A172 (cell line): ENCODE measurements around the gene ADCY2. TPM values are rescaled to one million over a fixed set of nuclear protein-coding genes. Genes with fewer than 3 reads are reported as not detected.
A peak's percentile ranks its signal among the peaks of the same experiment; 100 is the strongest.

ENCODE experiments used
- DNase-seq: peaks from one replicate; pipeline ENCODE4 v3.0.0-alpha.2; 2015; ENCODE audit warnings: low spot score
- total RNA-seq: library from RNA; depleted of rRNA; stranded (reverse); fragments of >200 nt; shearing (Covaris generic); gene quantifications from 2 replicates; pipeline ENCODE4 v1.2.3, GENCODE V29; 2014

ADCY2 gene
- total RNA-seq, 1 experiment from 2014 or later: 0.10 TPM

DNA sequence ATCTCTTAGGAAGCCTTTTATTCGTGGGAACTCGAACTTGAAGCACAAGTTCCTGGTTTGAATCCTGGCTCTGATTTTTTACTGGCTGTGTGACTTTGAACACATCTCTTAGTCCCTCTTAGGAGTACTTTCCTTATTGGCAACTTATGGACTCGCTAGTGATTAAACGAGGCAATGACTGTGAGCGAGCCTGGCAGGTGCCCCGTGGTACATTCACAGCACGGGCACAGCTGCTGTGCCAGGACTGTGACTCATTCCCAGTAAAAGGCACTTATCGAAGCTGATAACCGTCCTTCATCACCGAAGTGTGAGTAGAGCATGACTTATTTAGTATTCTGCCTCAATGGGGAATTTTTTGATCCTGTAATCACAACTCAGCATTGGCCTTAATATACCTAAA is 432.3 kb downstream of the ADCY2 start:
- DNase-seq: peak; percentile 12

DNA sequence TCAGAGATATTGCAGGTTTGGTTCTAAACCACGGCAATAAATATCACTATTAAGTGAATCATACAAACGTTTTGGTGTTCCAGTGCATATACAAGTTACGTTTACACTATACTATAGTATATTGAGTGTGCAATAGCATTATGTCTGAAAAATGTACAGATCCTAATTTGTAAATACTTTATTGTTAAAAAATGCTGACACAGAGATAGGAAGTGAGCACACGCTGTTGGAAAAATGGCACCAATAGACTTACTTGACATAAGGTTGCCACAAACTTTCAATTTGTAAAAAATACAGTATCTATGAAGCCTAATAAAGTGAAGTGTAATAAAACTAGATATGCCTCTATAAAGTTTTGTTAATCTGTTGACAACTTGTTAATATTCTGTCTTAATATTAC is 439.0 kb downstream of the ADCY2 start:
- DNase-seq: no peak

DNA sequence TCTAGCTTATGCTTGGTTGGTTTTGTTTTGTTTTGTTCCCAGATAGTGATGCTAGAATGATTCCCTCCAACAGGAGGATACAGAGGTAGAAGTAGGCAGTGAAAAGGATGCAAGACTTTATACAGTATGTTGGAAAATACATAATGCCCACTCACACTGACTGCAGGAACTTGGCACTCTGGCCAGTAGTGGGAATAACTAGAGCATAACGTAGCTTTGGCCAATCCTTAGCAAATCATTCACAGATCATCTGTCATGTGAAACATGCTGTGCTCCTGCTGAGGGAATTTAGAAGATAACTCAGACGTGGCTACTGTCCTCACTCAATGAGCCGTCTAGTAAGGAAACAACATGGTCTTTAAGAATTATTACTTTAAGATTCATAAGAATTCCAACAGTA is 441.5 kb downstream of the ADCY2 start:
- no peak for DNase-seq

DNA sequence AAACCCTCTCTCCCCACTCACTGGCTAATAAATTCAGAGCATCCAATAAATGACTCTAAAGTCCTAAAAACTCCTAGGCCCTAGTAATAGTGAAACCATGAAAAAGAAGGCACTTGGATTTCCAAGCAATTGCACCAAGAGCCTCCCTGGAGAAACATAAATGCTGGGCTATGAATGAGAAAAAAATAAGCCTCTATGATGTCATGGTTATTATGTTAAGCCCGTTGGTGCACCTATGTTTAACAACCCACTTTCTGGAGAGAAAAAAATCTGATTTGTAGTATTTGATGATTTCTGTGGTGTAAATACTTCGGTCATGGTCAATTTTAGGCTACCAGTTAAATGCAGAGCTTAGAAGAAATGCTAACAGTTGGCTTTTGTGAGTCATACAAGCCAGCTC is 446.6 kb downstream of the ADCY2 start:
- DNase-seq: no peak

DNA sequence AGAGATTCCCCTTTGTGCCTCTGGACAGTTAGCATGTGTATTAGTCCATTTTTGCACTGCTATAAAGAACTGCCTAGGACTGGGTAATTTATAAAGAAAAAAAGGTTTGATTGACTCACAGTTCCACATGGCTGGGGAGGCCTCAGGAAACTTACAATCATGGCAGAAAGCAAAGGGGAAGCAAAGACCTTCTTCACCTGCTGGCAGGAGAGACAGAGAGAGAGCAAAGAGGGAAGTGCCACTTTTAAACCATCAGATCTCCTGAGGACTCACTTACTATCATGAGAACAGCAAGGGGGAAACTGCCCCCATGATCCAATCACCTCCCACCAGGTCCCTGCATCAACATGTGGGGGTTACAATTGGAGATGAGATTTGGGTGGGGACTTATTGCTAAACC is 449.0 kb downstream of the ADCY2 start:
- no peak for DNase-seq

DNA sequence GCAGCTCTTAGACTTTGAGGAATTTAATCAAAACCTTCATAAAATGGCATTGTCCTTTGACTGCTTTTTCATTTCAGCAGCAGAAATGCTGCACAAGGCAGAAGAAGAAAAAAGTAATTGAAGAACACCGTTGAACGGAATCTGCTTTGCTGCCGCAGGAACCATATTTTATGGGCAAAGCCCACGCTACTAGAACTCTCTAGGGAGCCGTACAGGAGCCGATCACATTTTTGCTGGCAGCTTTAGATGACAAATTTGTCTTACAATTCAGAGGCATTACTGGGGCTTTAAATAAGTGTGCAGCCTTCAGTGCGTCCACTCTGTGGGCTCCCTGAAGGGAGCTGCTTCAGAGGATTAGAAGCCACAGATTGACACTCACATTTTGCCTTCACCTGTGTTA is 449.6 kb downstream of the ADCY2 start:
- DNase-seq: no peak

DNA sequence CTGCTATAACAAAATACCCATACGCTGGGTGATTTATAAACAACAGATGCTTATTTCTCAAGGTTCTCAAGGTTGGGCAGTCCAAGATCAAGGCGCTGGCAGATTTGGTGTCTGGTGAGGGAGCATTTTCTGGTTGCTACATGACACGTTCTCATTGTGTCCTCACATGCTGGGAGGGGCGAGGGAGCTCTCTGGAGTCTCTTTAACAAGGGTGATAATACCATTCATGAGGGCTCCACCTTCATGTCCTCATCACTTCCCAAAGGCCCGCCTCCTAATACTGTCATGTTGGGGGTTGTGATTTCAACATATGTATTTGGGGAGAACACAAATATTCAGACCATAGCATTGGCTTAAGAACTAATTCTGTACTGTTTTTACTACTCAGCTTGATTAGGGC is 450.4 kb downstream of the ADCY2 start:
- DNase-seq: no peak

DNA sequence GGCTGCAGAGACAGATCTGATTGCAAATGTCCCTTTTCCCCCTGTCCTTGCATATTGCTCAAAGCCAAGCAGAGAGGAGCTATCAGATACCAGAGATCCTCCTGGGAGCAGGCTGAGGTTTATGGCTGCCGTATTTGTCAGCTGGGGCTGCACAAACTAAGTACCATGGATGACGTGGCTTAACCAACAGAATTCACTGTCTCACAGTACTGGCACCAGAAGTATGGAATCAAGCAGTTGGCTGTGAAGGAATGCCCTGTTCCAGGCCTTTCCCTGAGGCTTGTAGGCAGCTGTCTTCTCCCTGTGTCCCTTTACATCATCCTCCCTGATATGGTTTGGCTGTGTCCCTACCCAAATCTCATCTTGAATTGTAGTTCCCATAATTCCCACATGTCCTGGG is 452.4 kb downstream of the ADCY2 start:
- DNase-seq: no peak

DNA sequence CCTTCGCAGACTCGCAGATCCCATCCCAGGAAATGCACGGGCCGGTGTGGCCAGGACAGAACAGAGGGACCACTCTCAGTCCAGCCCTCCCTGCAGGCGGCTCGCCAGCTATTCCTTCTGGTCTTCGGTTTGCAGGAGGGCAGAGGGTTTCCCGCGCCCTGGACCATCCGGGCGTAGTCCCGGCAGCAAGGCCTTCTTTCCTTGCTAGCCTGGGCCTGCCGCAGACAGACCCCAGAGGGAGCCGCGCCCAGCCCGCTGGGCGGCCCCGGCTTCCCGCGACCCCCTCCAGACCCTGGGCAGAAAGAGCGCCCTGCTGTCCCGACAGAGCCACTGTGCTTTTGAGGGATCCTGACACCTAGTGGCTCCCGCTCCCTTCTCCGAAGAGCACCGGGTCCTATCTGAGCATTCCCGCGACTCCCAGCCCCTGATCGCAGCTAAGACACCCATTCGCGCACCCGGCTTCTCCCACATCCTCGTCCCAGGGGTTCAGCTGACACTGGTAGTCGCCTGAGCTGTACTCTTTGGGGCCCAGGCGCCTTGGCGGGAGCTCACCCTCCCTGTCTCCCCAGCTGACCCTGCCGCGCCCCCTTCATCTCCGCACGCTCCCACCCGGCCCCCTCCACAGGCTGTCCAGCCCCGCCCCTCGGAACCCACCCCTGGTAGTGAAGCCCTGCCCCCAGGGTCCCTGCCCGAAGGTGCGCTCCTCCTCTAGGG is 453.9 kb downstream of the ADCY2 start:
- DNase-seq: no peak

DNA sequence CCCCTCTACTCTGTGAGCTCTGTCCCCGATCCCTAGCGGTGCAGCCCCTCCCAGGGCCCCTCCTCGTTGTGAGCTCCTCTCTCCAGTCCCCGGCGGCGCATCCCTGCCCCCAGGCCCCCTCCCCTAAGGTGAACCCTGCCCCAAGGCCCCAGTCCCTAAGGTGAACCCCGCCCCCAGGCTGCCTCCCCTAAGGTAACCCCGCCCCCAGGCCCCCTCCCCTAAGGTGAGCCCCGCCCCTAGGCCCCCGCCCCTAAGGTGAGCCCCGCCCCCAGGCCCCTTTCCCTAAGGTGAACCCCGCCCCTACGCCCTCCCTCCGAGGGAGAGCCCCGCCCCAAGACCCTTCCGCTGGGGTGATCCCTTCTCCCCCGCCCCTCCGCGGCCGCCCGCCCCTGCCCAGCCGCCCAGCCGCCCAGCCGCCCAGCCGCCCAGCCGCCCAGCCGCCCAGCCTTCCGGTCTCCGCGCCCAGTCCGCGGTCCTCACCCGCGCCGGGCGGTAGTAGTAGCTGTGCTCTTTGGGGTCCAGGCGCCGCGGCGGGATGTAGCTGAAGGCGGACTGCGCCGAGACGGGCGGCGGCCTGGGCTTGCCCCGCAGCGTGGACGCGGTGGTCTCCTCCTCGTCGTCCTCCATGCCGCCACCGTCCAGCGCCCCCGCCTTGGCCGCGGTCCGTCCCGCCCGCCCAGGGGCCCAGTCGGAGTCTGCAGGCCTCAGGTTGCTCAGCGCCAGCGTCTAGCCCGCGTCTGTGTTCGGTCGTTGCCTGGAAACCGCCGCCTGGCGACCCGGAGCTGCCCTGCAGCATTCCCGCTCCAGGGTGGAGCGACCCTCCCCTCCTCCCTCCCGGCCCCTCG is 454.7 kb downstream of the ADCY2 start, which contains the start of gene CFAP90:
TSS of gene CFAP90 (minus strand) at position 739 of the 845 bp plus-strand sequence. CDS start at position 627, 112 bp downstream.
- DNase-seq: no peak

DNA sequence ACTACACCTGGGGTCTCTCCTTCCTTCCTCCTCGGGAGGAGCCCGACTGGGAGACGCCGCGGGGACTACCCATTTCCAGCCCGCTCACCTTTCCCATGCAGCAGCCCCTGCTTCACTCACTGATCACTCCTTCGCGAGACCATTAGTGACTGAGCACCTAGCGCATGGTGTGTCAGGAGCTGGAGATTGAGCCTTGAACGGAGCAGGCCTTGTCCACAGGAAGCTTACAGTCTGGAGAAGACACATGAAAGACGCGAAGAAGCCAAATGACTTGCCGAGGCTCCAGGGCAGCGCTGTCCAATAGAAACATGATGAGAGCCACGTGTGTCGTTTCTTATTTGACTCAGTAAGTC is 455.3 kb downstream of the ADCY2 start:
- DNase-seq: no peak

DNA sequence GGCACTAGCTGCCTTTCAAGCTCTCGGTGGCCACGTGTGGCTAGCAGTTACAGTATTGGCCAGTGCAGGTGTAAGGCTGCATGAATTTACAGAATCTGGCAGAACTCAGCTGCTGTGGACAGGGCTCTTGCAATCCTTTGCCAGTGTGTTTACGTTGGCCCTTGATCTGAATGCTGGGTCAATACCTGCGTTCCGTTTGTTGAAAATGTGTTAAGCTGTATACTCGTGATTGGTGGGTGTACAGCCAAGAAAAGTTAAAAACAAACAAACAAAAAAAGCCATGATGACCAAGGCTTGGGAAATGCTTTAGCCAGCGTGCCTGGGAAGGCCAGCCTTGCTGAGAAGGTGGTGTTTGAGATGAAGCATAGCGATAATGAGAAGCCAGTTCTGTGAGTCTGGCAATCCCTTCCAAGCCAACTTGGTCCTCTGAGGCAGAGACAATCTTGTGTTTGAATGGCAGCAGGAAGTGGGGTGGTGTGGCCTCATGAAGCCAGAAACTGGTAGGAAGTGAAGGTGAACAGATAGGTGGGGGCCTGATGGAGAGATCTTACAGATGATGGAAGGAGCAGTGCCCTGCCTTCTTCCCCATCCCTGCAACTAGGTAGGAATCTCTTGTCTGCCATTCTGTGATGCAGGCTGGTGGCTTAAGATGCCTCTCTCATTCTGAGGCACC is 455.8 kb downstream of the ADCY2 start:
- no peak for DNase-seq

DNA sequence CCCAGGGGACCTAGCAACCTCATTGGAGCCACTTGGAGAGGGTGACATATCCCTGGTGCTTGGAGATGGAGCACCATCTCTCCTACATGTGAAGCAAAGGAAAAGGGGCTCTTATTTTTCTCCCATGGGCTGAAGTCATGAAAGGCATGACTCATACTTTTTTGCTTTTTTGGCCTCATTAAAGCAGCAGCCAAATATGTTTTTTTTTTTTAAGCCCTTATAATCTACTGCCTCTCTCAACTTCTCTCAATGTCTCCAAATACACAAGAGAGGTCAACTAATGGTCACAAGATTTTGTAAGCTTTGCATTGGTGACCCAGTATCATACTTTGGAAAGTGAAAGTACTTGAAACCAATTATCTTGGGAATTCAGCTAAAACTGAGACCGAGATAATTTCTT is 456.6 kb downstream of the ADCY2 start:
- no peak for DNase-seq

DNA sequence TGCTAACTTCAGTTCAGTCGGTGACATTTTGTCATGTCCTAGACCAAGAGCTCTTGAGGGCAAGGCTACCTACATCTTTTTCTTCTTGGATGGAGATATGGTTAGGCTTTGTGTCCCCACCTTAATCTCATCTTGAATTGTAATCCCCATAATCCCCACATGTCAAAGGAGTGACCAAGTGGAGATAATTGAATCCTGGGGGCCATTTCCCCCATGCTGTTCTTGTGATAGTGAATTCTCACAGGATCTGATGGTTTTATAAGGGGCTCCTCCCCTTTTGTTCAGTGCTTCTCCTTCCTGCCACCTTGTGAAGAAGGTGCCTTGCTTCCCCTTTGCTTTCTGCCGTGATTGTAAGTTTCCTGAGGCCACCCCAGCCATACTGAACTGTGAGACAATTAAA is 457.1 kb downstream of the ADCY2 start:
- no peak for DNase-seq

DNA sequence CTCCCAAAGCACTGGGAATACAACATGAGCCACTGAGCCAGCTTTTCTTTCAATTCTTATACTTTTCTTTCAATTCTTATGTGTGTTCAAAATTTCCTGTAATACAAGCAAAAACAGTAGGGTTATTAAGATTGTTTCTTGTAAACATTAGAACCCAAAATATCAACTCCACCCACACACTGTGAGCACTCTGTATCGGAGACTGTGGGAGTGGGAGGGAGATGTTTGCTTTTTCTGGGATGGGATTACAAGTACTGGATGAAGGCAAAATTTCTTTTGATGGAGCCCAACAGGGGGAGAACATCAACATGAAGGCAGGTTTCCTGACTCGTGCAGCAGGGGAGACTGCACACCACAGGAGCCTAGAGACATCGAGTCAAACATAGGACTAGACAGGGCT is 459.7 kb downstream of the ADCY2 start:
- no peak for DNase-seq

DNA sequence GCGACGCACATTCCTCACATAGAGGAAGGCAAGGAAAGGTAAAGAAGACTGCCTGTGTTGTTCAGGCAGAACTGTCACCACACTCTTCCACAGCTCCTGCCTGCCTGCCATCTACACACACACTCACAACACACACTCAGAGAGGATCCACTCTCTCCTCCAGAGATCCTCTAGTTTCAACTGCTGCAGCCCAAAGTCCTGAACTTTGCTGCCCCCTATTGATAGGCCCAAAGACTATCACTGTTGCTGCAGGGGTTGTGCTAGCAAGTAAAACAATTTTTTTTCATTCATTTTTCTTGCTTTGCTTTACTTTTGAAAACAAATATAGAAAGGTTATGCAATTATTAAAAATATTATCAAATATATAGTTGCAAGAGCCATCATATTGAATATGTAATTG is 460.9 kb downstream of the ADCY2 start:
- peak; percentile 28 for DNase-seq

DNA sequence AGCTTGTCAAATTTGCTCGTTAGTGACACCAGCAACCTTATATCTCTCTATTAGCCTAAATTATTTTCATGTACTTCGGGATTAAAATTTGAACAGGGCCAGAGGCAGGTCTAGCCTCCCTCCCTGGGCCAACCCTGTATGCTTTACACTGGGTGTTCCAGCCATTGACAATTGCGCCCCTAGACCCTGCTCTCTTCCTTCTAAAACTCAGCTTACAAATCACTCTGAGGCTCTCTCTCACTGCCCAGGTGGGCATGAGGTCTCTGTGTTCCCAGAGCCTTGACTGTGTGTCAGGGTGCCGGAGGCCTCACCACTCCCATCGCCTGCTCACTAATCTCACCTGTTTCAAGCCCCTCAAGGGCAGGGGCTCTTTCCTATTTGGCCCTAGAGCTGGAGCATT is 461.4 kb downstream of the ADCY2 start:
- DNase-seq: no peak

DNA sequence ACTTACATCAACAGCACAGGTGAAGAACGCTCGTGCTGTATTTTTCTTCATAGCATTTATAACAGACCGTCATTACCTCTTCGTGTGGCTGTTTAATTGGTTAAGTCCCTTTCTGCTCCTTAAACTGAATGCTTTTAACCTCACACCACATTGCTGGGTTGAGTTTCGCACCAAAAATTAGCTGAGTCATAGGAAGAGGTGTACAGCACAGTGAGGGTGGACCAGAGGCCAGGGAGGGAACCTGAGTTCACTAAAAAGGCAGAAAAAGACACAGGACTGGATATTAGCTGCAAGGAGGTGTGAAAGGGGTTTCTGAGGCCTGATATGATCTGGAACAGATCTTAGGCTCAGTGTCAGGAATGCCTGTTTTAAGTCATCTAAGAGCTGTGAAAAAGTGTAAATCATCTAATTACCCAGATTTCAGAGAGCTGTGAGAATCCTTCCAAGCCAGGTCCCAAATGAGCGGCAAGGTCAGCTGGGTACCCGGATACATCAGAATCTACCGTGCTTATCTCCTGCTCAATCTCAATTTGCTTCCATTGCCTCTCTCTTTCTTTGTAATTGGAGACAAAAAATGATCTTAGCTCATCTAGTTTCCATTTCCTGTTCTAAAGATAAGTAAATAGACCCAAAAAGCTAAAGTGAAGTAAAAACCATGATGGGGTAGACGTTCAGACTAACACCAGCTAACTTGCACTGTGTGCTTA is 462.1 kb downstream of the ADCY2 start:
- DNase-seq: no peak

DNA sequence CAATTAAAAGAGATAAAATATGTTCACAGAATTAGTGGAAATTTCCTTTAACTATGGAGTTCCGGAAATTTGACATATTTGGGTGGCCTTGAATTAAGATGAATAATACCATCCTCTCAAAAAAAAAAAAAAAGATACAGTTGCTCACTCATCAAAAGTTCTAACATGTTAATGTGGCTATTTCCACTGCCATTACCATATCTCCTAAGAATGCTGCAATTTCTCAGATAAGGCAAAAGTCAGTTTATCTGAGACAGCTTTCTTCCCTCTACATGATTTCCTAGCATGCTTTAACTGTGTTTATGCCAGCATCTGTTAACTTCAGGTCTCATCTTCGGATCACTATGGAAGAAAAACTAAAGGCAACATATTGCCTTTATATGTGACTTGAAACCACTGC is 470.3 kb downstream of the ADCY2 start:
- DNase-seq: no peak

DNA sequence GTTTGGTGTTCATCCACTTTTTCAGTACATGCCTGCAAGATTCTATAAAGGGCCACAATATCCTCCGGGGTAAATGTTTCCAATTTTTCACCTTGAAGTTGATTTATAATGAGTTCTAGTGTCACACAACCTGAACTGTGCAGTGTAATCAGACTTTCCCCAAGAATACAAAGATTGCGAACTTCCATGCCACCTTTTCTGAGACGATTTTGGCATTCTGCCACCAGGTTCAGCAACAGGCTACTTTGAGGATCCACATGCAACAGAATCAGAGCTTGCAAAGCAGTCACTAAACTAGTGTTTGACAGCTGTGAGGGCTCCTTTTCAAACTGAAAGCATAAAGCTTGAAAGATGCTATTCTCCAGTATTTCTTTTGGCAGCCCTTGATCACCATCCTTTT is 471.3 kb downstream of the ADCY2 start:
- no peak for DNase-seq

DNA sequence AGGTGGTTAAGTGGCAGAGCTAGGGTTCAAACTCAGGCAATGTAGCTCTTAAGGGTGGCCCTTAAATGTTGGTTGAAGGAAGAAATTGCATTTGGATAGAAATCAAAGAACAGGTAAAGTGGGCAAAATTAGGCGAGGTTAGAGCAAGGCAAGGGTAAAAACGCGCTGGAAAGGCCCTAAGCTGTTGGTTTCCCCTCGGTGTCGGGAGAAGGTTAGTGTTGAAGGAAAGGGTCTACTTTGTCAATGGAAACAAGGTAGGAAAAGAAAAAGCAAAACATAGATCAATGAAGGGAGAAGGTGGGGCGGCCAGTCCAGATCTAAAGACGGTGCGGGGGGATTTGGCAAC is 472.5 kb downstream of the ADCY2 start:
- no peak for DNase-seq

DNA sequence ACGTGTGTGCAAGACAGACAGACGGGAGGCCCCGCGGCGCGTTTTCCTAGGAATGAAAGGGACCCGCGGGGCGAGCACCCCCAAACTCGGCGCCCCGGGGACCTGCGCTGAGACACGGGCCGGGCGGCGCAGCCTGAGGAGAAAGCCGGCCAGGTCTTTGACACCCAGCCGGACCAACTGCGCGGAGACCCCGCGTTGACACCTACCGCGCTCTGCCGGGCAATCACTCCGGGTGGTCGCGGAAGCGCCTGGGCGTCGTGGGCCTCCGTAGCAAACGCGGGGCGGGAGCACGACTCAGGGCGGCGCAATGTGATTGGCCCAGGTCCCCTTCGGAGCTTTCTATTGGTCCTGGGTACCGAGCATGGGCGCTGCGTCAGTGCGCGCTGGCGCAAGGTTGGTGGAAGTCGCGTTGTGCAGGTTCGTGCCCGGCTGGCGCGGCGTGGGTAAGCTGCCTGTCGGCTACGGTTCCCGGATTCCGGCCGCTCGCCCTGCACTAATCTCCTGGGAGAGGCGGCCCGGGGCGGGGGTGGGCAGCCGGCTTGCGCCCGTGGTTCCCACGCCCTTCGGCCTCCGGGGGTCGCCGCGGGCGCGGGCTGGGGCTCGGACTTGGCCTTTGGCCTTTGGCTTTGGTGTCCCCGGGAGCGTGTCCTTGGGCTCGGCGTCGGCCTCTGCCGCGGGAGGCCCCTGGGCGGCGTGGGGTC is 473.0 kb downstream of the ADCY2 start, which contains the start of the genes FASTKD3 and MTRR:
TSS of gene FASTKD3 (minus strand) at position 259 of the 701 bp plus-strand sequence. CDS start 948 bp downstream, outside the sequence.
TSS of gene MTRR (plus strand) at position 376 of the 701 bp plus-strand sequence. CDS start 1,647 bp downstream, outside the sequence.
- DNase-seq: peak; percentile 88
